Activated T-helper 17 cell treated with anti-CD3 and anti-CD28 coated beads, Interleukin-2, amount 50 U/mL, for 72 hours (primary cell): ENCODE results near the gene PHACTR4. TPM values are rescaled to one million over a fixed set of nuclear protein-coding genes. Genes with fewer than 3 reads are reported as not detected.
"Not testable (repeated sequence)": the region's sequence is repeated elsewhere in the genome, so short reads cannot be mapped to it uniquely, and the experiment has no call there.

Source experiments
- ATAC-seq: fragments of 150-1000 bp; cut with Tn5 transposase; replicated peaks from 2 replicates; pipeline ENCODE4 v1.10.0; 2021; ENCODE audit warnings: mild to moderate bottlenecking, moderate library complexity
- H3K27ac Mint-ChIP-seq: one replicate; pipeline ENCODE4 v1.8.0; 2022; ENCODE audit warnings: mixed read lengths
- H3K27me3 Mint-ChIP-seq: one replicate; pipeline ENCODE4 v1.8.0; 2022; ENCODE audit warnings: mixed read lengths
- H3K36me3 Mint-ChIP-seq: one replicate; pipeline ENCODE4 v1.8.0; 2022; ENCODE audit warnings: low read depth, mild to moderate bottlenecking, mixed read lengths
- H3K4me1 Mint-ChIP-seq: one replicate; pipeline ENCODE4 v1.8.0; 2022; ENCODE audit warnings: mixed read lengths
- H3K4me3 Mint-ChIP-seq: one replicate; pipeline ENCODE4 v1.8.0; 2022; ENCODE audit warnings: mild to moderate bottlenecking, mixed read lengths
- H3K9me3 Mint-ChIP-seq: one replicate; pipeline ENCODE4 v1.8.0; 2022; ENCODE audit warnings: mixed read lengths
- total RNA-seq, 2 donors: library from RNA; stranded (reverse); gene quantifications; one replicate each; pipeline ENCODE4 v1.2.3, GENCODE V29; 2022

PHACTR4 gene
- total RNA-seq = 10 to 100 TPM; 25.6 to 29.3 TPM

DNA sequence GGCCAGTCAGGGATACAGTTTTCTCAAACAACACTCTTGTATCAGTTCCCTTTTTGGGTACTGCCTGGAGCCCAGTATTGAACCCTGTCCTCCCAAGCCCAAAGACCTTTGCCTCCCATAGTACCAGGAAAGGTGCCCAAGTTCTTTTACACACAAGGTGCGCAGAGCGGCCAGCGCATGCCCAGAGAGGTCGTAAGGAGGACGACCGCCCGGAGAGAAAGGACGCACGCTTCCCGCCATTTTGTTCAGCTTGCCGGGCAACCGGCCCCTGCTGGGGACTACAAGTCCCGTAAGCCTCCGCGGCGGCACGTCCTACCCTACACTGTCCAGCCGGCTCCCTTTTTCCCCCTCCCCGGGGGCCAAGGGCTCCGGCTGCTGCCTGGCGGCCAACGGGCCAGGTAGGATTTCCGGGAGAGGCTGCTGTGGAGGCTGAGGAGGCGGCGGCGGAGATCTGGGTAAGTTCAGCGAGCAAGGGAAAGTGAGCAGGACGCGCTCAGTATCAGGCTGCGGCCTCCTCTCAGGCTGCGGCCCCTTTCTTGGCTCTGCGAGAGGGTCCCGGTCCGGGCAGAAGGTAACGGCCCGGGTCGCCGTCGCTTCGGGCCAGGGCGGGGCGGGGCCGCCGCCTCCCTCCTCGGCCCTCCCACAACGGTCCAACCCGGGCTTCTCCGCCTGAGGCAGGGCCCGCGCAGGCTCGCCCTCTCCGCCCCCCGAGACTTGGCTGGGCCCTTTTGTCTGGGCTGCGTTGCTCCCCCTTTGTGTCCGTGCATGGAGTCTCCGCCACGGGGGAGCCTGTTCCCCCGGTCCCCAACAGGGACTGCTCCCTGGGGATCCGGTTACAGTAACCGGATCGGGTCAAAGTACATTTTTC lies at the start of gene PHACTR4:
PHACTR4 (plus strand) TSS at position 370 of the 868 bp plus-strand sequence. CDS start 37,708 bp downstream, outside the sequence.
- Mint-ChIP-seq H3K4me3 (peak within 1 kb of the TSS; percentile 91), H3K27ac (peak within 1 kb of the TSS; percentile 90), H3K9me3 (no peaks in the 10 kb centered on the region), H3K4me1 (peaks cover 11% of the 10 kb centered on the region), H3K27me3 (no peaks in the 10 kb centered on the region), H3K36me3 (no peaks in the 10 kb centered on the region)
- peak; percentile 93 for ATAC-seq

GRCh38 chr1:28322194-28322593 lies 47.3 kb upstream of the PHACTR4 start:
- Mint-ChIP-seq H3K36me3 (no peaks in the 10 kb centered on the region), H3K9me3 (no peaks in the 10 kb centered on the region), H3K27ac (no peak overlapping the region), H3K4me1 (no peaks in the 10 kb centered on the region), H3K27me3 (no peaks in the 10 kb centered on the region), H3K4me3 (no peak overlapping the region)
- no peak for ATAC-seq

DNA sequence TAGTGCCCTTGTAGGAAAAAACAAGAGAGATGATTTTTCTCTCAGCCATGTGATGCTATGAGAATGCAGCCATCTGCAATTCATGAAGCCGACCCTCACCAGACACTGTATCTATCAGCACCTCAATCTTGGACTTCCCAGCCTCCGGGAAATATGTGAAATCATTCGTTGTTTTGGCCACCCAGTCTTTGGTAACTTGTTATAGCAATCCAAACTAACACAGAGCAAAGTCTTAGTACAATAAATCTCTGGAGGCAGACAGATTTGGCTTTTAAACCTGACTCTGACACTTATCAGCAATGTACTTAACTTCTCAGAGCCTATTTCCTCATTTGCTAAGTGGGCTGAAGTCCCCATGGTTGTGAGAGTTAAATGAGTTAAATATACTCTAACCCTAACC lies 45.8 kb upstream of the PHACTR4 start:
- ATAC-seq = no peak
- Mint-ChIP-seq H3K9me3 (no peaks in the 10 kb centered on the region), H3K4me1 (no peaks in the 10 kb centered on the region)

GRCh38 chr1:28326515-28326914 lies 43.0 kb upstream of the PHACTR4 start:
- ATAC-seq = no peak
- Mint-ChIP-seq H3K36me3 (peaks cover 27% of the 10 kb centered on the region), H3K4me3 (no peak overlapping the region), H3K27ac (no peak overlapping the region), H3K9me3 (no peaks in the 10 kb centered on the region), H3K27me3 (no peaks in the 10 kb centered on the region), H3K4me1 (no peaks in the 10 kb centered on the region)

More for the DNA sequence above, 45.8 kb upstream of the PHACTR4 start:
- Mint-ChIP-seq H3K27me3 (no peaks in the 10 kb centered on the region), H3K27ac (no peak overlapping the region), H3K4me3 (no peak overlapping the region), H3K36me3 (peaks cover 2% of the 10 kb centered on the region)

DNA sequence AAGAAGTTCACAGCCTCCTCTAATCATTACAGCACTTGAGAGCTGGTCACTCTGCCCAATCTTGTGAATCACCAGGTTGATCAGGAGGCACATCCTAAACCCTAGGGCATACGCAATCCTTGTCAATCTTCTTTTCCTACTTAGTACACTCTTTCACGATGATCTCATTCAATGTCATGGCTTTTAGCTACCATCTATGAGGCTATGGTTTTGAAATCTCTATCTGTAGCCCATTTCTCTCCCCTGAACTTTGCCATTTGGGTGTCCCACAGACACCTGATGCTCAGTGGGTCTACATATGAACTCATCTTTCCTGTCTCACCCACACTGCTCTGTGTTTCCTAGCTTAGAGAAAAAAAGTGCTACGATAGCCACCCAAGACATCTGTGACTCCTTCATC lies 42.6 kb upstream of the PHACTR4 start:
- Mint-ChIP-seq H3K27me3 (no peaks in the 10 kb centered on the region), H3K27ac (no peak overlapping the region), H3K9me3 (no peaks in the 10 kb centered on the region), H3K4me1 (no peaks in the 10 kb centered on the region), H3K4me3 (no peak overlapping the region), H3K36me3 (peaks cover 32% of the 10 kb centered on the region)
- peak; percentile 10 for ATAC-seq

DNA sequence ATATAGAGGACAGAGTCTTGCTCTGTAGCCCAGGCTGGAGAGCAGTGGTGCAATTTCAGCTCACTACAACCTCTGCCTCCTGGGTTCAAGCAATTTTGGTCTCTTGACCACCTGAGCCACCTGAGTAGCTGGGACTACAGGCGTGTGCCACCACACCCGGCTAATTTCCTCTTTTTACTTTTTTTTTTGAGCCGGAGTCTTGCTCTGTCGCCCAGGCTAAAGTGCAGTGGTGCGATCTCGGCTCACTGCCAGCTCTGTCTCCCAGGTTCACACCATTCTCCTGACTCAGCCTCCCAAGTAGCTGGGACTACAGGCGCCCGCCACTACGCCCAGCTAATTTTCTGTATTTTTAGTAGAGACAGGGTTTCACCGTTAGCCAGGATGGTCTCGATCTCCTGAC lies 42.1 kb upstream of the PHACTR4 start:
- H3K27me3 Mint-ChIP-seq, H3K4me1 Mint-ChIP-seq, H3K27ac Mint-ChIP-seq, H3K9me3 Mint-ChIP-seq, ATAC-seq: not testable (repeated sequence)
- peaks cover 36% of the 10 kb centered on the region for H3K36me3 Mint-ChIP-seq
- peak overlapping the region; percentile 98 for H3K4me3 Mint-ChIP-seq

DNA sequence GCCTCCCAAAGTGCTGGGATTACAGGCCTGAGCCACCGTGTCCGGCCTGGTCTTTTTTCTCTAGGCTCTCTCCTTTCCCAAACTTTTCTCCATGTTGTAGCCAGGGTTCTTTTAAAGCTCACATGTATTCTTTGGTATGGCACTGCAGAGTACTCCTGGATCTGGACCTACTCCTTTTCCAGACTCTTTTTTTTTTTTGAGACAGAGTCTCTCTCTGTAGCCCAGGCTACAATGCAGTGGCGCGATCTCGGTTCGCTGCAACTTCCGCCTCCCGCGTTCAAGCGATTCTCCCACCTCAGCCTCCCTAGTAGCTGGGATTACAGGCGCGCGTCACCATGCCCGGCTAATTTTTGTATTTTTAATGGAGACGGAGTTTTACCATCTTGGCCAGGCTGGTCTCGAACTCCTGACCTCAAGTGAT lies 41.3 kb upstream of the PHACTR4 start:
- peaks cover 5% of the 10 kb centered on the region for H3K4me1 Mint-ChIP-seq
- ATAC-seq = no peak
- H3K27ac Mint-ChIP-seq = peak overlapping the region; percentile 98
- H3K27me3 Mint-ChIP-seq = no peaks in the 10 kb centered on the region
- H3K36me3 Mint-ChIP-seq = peaks cover 44% of the 10 kb centered on the region
- no peaks in the 10 kb centered on the region for H3K9me3 Mint-ChIP-seq
- peak overlapping the region; percentile 98 for H3K4me3 Mint-ChIP-seq

DNA sequence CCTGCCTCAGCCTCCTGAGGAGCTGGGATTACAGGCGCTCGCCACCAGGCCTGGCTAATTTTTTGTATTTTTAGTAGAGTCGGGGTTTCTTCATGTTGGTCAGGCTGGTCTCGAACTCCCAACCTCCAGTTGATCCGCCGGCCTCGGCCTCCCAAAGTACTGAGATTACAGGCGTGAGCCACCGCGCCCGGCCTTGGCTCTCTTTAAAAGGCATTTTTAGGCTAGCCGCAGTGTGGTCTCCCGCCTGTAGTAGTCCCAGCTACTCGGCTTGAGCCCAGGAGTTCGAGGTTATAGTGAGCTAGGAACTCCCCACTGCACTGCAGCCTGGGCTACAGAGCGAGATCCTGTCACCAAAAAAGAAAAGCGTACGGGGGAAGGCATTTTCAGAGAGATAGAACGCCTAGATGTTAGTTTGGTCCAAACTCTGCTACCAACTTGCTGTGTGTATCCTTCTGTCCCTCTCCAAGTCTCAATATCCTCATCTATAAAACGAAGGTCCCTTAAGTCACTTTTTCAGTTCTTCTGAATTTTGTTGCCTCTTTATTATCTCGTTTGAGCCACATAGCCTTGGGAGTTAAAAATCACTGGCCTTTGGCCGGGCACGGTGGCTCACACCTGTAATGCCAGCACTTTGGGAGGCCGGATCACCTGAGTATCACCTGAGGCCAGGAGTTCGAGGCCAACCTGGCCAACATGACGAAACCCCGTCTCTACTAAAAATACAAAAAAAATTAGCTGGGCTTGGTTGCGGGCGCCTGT lies 40.0 kb upstream of the PHACTR4 start:
- H3K9me3 Mint-ChIP-seq = no peaks in the 10 kb centered on the region
- peaks cover 5% of the 10 kb centered on the region for H3K4me1 Mint-ChIP-seq
- H3K36me3 Mint-ChIP-seq = peaks cover 57% of the 10 kb centered on the region
- H3K4me3 Mint-ChIP-seq = peak overlapping the region; percentile 98
- peak; percentile 22 for ATAC-seq
- H3K27me3 Mint-ChIP-seq = no peaks in the 10 kb centered on the region
- H3K27ac Mint-ChIP-seq = peak overlapping the region; percentile 98

- no peak for ATAC-seq
- no peak overlapping the region for H3K4me3 Mint-ChIP-seq
- H3K9me3 Mint-ChIP-seq = no peaks in the 10 kb centered on the region
- no peak overlapping the region for H3K27ac Mint-ChIP-seq
- H3K36me3 Mint-ChIP-seq = peaks cover 29% of the 10 kb centered on the region
- H3K4me1 Mint-ChIP-seq = no peaks in the 10 kb centered on the region
- no peaks in the 10 kb centered on the region for H3K27me3 Mint-ChIP-seq
Measured at GRCh38 chr1:28338897-28339296, 30.6 kb upstream of the PHACTR4 start.

GRCh38 chr1:28339551-28339950 lies 30.0 kb upstream of the PHACTR4 start:
- Mint-ChIP-seq H3K27me3 (no peaks in the 10 kb centered on the region), H3K36me3 (peaks cover 22% of the 10 kb centered on the region), H3K9me3 (no peaks in the 10 kb centered on the region), H3K4me1 (no peaks in the 10 kb centered on the region), H3K27ac (no peak overlapping the region), H3K4me3 (no peak overlapping the region)
- no peak for ATAC-seq

- no peak for ATAC-seq
- H3K4me3 Mint-ChIP-seq = no peak overlapping the region
- H3K27me3 Mint-ChIP-seq = no peaks in the 10 kb centered on the region
- no peaks in the 10 kb centered on the region for H3K9me3 Mint-ChIP-seq
- H3K36me3 Mint-ChIP-seq = peaks cover 14% of the 10 kb centered on the region
- H3K27ac Mint-ChIP-seq = no peak overlapping the region
- no peaks in the 10 kb centered on the region for H3K4me1 Mint-ChIP-seq
Measured at GRCh38 chr1:28340221-28340974, 29.1 kb upstream of the PHACTR4 start.

DNA sequence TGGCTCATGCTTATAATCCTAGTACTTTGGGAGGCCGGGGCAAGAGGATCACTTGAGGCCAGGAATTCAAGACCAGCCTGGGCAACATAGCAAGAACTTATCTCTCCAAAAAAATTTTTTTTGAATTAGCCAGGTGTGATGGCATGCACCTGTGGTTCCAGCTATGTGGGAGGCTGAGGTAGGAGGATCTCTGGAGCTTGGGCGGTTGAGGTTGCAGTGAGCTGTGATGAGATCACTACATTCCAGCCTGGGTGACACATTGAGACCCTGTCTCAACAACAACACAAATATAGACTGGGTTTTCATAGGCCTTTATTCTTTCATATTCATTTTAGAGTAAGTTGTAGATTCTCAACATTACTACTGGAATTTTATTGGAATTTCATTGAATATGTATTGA lies 27.9 kb upstream of the PHACTR4 start:
- Mint-ChIP-seq H3K36me3 (peaks cover 2% of the 10 kb centered on the region), H3K27me3 (no peaks in the 10 kb centered on the region), H3K4me3 (no peak overlapping the region), H3K27ac (no peak overlapping the region), H3K9me3 (no peaks in the 10 kb centered on the region), H3K4me1 (no peaks in the 10 kb centered on the region)
- ATAC-seq = no peak

DNA sequence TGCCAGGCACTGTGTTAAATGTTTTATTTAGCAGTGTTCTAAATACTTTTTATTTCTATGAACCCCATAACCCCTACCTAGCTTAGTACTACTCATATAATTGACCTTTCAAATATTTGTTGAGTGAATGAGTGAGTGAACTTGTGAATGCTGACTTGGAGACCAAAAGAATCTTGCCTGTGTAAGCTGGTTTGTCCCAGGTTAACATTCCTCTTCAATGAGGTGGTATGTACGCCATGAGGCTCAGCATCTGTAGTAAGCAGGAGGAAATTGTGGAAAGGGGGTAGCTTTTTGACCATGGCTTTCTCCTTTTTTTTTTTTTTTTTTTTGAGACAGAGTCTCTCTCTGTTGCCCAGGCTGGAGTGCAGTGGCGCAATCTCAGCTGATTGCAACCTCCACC lies 26.1 kb upstream of the PHACTR4 start:
- H3K4me1 Mint-ChIP-seq = no peaks in the 10 kb centered on the region
- H3K27me3 Mint-ChIP-seq = no peaks in the 10 kb centered on the region
- H3K36me3 Mint-ChIP-seq = no peaks in the 10 kb centered on the region
- H3K27ac Mint-ChIP-seq = no peak overlapping the region
- no peaks in the 10 kb centered on the region for H3K9me3 Mint-ChIP-seq
- no peak for ATAC-seq
- H3K4me3 Mint-ChIP-seq = no peak overlapping the region

DNA sequence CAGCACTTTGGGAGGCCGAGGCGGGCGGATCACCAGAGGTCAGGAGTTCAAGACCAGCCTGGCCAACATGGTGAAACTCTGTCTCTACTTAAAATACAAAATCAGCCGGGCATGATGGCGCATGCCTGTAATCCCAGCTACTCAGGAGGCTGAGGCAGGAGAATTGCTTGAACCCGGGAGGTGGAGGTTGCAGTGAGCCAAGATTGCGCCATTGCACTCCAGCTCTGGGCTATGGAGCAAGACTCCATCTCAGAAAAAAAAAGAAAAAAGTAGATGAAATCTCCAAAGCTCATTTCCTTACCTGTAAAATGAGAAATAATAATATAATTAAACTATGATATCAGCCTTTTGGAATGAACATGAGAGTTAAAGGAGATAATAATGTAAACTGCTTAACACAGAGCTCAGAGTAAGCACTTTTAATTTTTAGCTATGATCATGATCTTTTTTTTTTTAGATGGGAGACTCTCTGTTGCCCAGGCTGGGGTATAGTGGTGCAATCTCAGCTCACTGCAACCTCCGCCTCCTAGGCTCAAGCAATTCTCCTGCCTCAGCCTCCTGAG lies 16.2 kb upstream of the PHACTR4 start:
- H3K36me3 Mint-ChIP-seq, H3K27ac Mint-ChIP-seq, H3K4me1 Mint-ChIP-seq, H3K9me3 Mint-ChIP-seq, H3K27me3 Mint-ChIP-seq, ATAC-seq, H3K4me3 Mint-ChIP-seq: not testable (repeated sequence)
